HG03460 (cell line): Measurements from ENCODE around the gene CCM2L.
A peak's percentile ranks its signal among the peaks of the same experiment; 100 is the strongest.

Experiments used
- ATAC-seq: cut with Tn5 transposase; IDR thresholded peaks from one replicate; pipeline ENCODE4 v1.9.1; 2021; ENCODE audit not compliant: unreplicated experiment

CCM2L gene

DNA sequence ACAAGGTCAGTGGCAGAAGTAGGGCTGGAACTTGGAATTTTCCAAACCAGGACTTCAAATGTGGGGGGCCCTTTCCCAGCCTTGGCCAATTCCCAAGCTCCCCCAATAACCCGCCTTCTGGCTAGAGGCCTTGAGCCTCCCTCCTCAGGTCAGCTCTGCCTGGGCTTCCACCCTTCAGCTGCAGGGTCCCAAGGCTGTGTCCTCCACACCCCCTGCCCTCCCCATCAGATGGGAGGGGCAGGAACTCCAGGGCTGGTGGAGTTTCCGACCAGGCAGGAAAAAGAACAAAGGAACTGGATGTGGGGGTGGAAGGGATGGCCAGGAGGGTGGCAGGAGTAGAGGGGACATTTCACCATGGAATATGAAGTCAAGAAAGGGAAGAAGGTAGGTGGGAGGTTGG is at the start of gene CCM2L:
Gene CCM2L (plus strand): TSS at position 338 of the 400 bp plus-strand sequence. CDS start 17 bp downstream, at position 355.
- ATAC-seq = no peak

DNA sequence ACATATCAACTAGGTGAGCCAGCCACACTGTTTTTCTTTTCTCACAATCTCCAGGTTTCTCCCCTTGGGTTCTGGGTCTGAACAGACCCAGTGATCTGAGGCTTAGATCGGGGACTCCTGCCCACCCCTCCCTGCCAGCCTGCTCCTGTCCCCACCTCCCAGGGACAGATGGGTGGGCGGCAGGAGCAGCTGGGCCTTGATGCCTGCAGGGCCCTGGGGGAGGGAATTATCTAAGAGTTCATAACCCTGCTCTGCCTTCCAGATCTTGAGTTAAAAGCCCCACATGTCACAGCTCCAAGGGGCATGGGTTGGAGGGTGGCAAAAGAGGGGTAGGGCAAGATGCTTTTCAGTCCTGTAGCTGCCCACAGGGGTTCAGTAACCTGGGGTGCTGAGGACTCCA is 47.5 kb upstream of the CCM2L start:
- no peak for ATAC-seq

DNA sequence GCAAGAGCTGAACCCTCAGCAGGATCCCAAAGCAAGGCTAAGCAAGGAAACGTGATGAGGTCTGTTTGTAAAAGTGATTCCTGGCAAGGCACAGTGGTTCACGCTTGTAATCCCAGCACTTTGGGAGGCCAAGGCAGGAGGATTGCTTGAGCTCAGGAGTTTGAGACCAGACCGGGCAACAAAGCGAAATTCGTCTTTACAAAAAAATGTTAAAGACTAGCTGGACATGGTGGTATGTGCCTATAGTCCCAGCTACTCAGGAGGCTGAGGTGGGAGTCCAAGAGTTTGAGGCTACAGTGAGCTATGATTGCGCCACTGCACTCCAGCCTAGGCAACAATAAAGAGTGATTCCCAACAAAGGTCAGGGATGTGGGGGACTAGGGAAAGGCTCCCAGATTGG is 46.3 kb upstream of the CCM2L start:
- ATAC-seq = no peak

DNA sequence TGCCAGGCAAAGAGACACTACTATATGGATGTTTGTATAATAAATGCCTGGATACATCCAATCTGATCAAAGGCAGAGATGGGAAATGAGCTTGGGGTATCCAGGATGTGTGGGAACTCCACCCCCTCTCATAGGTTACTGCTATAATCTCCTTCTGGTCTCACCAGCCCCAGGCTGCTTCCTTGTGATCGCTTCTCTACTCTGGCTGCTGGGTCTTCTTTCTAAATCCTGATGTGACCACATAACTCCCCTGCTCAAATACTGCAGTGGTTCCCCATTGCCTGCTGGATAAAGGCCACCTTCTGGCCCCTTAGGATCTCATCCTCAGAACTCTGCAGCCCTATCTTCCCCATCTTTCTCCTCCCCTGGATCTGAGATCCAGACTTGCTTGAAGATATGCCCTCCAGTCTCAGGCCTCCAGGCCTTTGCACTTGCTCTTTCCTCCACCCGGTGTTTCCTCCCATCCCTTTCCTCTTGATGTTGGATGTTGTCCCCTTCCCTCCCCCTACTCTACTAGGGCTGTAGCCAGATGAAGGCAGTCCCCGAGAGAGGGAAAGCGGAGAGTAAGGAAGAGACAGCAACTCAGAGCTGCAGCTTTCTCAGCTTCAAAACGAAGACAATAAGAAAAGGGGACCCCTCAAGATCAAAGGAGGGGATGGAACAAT is 43.1 kb upstream of the CCM2L start:
- ATAC-seq = no peak

DNA sequence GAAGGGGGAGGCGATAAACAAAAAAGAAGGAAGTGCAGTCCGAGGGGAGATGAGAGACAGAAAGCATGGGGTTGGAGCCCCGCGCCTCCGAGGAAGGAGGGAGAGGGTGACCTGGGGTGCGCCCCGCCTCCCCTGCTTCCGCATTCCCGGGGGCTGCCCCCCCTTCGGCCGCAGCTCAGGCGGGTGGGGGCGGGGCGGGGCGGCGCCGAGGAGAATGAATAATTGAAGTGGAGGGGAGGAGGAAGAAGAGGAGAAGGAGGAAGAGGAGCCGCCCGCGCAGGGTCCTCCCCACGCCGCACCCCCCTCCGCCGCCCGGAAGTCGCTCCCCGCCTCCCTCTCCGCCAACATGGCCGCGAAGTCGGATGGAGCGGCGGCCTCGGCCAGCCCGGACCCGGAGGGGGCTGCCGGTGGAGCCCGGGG is 42.4 kb upstream of the CCM2L start, which contains the start of gene XKR7:
Gene XKR7 (plus strand): TSS at position 322 of the 420 bp plus-strand sequence. CDS start 25 bp downstream, at position 347.
- ATAC-seq = peak; percentile 13

DNA sequence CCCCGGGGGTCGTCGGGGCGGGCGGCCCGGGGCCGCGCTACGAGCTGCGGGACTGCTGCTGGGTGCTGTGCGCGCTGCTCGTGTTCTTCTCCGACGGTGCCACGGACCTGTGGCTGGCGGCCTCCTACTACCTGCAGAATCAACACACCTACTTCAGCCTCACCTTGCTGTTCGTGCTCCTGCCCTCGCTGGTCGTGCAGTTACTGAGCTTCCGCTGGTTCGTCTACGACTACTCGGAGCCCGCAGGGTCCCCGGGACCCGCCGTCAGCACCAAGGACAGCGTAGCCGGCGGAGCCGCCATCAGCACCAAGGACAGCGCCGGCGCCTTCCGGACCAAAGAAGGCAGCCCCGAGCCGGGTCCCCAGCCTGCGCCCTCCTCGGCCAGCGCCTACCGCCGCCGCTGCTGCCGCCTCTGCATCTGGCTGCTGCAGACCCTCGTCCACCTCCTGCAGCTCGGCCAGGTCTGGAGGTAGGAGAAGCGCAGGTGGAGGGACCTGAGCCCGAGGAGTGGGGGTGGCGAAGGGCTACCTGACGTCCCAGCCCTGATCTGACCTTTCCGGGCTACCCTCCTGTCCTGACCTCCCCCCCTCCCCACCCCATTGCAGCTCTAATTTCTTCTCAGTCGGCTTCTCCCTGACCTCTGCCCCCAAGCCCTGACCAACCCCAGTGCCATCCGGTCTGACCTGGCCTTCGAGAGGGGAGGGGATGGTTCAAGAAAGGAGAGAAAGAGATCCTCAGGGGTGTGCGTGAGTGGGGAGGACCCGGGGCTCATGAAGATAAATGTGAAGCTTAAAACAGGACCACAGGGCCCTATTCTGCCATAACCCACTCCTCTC is 41.7 kb upstream of the CCM2L start:
- peak; percentile 52 for ATAC-seq

DNA sequence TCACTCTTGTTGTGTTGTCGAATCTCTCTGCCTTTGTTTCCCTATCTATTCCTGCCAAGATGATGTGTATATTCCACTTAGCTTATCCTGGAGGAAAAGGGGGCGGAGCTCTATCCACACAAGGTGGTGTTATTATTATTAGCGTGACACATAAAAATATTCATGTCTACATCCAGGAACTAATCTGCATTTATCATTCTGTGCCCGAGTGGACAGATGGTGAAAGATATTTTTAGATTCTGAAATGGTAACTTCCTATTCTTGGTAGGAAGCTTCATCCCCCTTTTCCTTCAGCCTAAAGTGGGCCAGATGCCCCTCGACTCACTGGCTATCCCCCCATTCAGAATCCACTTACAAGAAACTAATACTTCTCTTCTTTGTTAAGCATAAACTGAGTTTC is 40.2 kb upstream of the CCM2L start:
- no peak for ATAC-seq

DNA sequence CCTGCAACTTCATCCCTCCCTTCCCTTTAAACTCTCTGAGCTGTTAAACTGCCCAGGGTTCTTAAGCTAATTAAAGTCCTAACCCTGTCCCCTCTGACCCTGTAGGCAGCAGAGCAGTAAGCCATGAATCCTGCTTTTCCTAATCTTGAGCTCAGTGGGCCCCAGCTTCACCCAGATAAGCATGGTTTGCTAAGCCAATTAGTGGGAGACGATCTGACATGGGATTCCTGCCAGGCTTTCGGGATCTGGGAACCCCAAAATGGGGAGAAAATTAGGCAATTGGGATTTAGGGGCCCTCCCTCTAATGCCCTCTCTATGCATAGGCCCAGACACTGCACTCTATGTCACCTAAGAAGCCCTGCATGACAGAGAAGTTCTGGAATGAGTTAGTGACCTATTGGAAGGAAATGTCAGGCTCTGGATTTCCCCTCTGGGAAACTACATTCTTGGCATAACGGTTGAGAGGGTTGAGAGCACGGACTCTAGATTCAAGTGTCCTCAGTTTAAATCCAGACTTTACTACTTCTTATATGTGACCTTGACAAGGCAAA is 37.7 kb upstream of the CCM2L start:
- ATAC-seq = no peak

DNA sequence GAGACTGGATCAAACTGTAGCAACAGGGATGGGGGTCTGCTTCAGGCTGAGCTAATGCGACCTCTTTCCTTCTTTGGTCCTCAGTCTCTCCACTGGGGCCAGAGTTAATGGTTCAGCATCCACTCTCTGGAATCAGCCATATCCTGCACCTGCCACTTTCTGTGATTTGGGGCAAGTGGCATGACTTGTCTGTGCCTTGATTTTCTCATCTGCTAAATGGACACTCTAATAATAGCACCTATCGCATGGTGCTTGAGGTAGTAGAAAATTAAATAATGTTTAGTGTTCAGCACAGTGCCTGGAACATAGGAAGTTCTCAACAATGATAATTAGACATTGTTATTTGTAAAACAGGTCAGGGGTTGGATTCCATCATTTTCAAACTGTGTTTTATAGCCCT is 35.9 kb upstream of the CCM2L start:
- ATAC-seq = no peak

DNA sequence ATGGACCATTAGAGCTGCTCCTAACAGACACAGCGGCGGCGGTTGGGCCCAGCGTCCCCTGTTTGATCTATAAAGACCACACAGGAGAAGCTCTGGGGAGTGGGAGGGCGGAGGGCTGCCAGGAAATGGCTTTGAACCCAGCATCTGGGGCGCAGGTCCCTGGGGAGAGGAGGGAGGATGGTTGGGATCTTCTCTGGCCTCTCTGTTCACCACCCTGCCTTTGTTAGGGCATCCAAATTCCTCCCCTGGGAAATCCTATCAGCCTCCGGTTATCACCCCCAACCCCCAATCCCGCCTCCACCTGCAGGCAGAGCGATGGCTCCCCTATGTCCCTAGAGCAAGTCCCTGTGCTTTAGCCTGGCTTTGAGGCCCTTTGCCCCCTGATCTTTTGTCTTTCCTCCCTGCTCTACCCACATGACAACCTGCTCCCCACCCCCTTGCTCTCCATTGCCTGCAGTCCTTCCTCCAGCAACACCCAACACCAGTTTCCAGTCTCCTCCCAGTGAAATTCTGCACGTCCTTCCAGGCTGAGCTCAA is 35.2 kb upstream of the CCM2L start:
- no peak for ATAC-seq

DNA sequence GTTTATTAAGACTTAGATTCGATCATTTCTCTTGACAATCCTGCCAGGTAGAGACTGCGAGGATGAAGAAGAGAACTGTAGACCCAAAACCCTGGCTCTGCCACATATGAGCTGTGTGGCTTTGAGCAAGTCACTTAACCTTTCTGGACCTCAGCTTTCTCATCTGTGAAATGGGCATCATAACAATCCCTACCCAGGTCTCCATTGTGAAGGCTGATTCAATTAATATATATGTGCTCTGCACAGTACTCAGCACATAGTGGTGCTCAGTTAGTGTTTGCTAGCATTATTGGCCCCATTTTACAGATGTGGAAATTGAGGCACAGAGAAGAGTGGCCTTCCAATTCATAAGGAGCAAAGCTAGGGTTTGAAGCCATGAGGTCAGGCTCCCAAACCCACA is 34.4 kb upstream of the CCM2L start:
- ATAC-seq = no peak

DNA sequence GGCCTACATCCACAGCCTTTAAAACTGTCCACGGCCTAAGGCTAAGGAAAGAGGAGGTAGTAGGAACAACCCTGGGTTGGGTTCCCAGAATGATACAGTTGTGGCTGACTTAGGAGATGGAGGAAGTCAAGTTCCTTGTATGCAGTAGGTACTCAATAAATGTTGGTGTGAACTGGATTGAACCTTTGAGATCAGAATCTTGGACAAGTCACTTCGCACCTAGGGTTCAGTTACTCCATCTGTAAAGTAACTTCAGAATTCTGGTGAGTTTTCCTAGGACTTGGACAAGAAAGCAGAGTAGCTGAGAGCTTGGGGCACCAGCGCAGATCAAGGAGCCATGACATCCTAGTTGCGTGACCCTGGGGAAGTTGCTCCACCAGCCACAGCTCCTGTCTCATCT is 33.2 kb upstream of the CCM2L start:
- no peak for ATAC-seq

DNA sequence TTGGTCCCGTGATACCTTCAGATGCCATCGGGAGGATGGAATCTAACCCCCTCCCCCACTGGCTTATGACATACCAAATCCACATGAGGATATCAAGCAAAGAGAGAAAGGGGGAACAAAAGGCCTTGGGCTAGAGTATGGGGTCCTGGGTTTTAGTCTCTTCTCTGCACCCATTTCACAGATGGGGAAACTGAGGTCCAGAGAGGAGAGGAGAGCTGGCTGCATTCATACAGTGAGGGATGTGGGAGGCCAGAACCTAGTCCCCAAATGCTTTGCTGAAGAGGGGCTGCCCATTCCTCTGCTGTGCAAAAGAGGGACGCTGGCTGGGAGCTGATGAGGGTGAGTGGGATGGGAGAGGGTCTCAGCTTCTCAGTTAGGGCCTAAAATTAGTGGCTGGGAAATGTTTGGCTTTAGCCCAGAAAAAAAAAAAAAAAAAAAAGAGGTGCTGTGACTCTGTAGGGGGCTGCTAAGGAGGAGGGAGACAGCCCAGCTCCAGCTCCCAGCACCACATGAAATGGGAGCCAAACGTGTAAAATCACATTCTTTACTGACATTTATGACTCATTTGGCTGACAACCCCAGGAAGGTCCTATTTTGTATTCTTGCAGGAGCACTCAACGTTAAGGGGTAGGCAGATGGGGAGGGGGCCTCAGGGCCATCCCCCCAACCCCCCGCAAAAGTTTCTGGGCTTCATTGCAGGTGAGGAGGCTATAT is 30.4 kb upstream of the CCM2L start:
- ATAC-seq = no peak

DNA sequence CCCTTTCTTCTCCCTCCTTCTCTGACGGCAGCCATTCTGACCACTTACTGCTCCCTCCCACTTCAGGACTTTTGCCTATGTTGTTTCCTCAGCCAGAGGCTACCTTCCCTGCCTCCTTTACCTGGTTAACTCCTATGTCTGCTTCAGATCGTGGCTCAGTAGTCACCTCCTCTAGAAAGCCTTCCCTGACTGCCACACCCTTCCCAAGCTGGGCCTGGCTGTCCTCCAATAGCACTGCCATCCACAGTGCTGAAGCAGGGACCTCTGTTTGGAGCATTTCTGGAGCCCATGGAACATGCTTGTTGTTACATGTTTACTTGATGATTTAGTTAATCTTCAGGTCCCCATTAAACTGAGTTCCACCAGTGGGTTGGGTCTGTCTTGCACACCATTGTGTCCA is 28.5 kb upstream of the CCM2L start:
- no peak for ATAC-seq

DNA sequence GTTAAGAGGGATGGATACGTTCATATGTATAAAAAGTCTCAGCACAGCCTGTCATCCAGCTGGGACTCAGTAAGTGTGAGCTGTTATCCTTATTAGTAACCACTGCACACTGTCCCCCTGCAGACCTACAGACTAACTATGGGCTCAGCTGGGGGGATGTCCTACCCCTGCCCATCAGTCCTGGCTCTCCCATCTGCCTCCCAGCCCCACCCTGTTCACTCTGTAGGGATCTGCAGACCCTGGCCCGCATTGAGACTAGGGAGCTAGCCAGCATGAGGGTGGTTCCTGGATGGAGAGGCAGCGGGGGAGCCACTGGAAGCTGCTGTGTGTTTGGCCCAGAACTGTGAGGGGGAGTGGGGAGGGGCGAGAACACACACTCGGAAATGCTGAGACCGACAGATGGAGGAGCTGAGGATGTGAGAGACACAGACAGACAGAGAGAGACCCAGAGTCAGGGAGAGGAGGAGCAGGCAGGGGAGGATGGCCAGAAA is 25.2 kb upstream of the CCM2L start:
- ATAC-seq = no peak

DNA sequence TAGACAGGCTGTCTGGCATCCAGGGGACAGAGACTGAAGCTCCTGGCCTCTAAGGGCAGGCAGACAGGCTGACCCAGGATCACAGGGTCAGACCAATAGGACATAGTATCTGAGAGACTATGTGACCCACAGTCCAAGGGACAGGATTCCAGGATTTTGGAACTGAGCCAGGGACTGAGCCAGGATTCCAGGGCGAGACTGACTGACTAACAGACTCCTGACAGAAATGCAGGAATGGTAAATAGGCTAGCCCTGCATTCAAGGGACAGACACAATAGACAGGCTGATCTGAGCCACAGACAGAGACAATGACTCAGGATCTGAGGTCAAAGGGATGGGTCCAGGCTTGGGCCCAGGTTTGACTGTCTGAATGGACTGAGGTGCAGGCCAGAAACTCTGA is 22.5 kb upstream of the CCM2L start:
- ATAC-seq = no peak

DNA sequence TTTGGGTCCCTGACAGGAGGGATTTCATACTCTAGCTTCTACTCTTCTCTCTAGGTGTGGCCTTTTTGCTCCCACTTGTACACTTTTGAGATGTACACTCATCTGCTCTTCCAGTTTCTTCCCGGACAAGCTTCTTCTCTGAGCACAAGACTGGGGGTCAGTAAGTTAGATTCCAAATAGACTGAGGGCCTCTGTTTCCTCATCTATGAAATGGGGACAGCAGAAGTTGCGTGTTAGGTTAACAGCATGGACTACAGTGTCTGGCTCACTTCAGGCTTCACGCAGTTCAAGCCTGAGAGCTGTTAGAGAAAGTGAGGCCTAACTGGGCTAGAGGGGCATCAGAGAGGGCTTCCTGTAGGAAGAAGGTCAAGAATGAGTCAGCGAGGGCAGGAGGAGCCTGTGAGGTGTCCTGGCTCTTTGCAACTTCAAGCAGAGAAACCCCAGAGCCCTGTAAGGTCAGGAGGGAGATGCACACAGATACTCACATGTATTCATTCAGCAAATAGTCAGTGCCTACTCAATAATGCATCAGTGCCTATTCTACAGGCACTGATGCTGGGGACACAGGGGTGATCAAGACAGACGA is 21.7 kb upstream of the CCM2L start:
- ATAC-seq = no peak

DNA sequence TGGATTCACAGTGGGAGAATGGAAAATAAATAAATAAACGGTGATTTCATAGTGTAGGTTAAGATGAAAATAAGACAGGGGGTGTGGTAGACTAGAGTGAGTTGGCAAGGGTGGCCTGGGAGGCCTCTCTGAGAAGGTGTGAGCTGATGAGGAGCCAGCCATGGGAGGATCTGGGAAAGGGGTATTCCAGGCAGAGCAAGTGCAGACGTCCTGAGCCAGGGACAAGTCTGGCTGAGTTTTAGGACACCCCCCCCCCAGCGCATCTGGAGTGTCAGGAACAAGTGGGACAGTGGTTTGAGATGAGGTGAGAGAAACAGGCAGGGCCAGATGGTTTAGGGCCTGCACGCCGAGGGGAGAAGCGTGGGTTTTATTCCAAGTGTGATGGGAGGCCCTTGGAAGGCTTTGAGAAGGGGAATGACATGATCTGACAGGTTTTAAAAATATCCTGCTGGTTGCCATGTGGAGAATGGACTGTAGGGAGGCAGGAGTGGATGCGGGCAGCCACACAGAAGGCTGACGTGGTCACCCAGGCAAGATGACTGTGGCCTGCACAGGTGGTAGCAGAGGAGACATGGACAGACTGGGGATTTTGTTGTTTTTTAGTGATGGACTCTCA is 21.1 kb upstream of the CCM2L start:
- no peak for ATAC-seq

DNA sequence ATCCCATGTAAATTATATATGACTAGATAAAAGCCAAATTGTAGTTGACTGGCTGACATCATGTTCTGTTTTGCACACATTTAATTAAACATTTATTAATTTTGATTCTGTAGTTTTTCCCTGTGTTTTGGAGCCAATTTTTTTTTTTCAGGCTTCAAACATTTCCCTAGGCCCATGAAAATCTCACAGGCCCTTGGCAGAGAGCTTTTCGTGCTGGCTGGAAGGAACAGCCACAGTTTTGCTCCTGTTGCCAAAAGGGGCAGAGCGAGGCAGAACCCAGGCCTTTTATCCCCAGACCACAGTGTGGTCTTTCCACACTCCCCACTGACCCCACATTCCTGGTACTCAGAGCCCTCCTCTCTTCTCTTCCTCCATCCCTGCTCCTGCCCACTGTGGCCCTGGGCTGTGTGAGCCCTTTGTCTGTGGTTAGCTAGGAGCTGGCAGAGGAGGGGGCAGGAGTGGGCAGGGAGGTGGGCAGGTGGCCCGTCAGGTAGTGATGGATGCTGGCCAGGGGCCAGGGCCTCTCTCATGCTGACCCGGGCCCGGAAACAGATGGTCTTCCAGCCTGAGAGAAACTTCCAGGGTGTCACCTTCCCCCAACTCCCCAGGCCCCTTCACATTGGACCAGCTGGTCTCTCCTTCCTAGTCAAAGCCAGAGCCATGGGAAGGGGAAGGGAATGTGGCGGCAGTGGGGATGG is 19.4 kb upstream of the CCM2L start:
- no peak for ATAC-seq

DNA sequence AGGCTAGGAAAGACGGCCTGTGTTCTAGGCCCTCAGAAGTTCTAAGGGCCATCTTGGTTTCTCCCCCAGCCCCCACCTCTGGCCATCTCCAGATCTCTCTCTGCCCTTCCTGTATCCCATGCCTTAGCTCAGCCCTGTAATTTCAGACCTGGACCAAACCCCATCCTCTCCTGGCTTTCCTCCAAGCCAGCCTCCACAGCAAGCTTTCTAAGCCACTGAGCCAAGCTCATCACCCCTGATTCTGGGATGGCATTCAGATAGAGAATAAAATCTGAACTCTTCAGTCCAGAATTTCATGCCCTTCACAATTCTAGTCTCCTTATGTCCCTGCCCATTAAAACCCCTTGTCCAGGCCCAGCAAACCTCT is 18.9 kb upstream of the CCM2L start:
- no peak for ATAC-seq
